Rectal smooth muscle tissue (tissue), 1 donor: Measurements from ENCODE around the gene C22orf31.

ENCODE experiments used
- H3K27ac ChIP-seq: one replicate; pipeline ENCODE4 v1.7.0; 2013; ENCODE audit warnings: low read depth, low read length, inconsistent platforms
- H3K27me3 ChIP-seq: one replicate; pipeline ENCODE4 v1.7.0; 2013; ENCODE audit warnings: low read length; ENCODE audit not compliant: control insufficient read depth, insufficient read depth
- H3K36me3 ChIP-seq: one replicate; pipeline ENCODE4 v1.7.0; 2013; ENCODE audit warnings: low read length; ENCODE audit not compliant: control insufficient read depth, insufficient read depth
- H3K4me1 ChIP-seq: one replicate; pipeline ENCODE4 v1.7.0; 2013; ENCODE audit warnings: low read length; ENCODE audit not compliant: control insufficient read depth, insufficient read depth
- H3K4me3 ChIP-seq: one replicate; pipeline ENCODE4 v1.7.0; 2013; ENCODE audit warnings: low read length
- H3K9ac ChIP-seq: one replicate; pipeline ENCODE4 v1.7.0; 2013; ENCODE audit warnings: low read length

Gene C22orf31

GRCh38 chr22:29012101-29012433 is 49.6 kb downstream of the C22orf31 start:
- Histone ChIP-seq H3K4me3 (no peak overlapping the region), H3K4me1 (no peaks in the 10 kb centered on the region), H3K9ac (no peak overlapping the region), H3K36me3 (no peaks in the 10 kb centered on the region), H3K27ac (no peak overlapping the region), H3K27me3 (no peaks in the 10 kb centered on the region)

- H3K36me3 ChIP-seq: no peaks in the 10 kb centered on the region
- no peak overlapping the region for H3K27ac ChIP-seq
- H3K9ac ChIP-seq: no peak overlapping the region
- no peak overlapping the region for H3K4me3 ChIP-seq
- H3K27me3 ChIP-seq: no peaks in the 10 kb centered on the region
- no peaks in the 10 kb centered on the region for H3K4me1 ChIP-seq
Measured at GRCh38 chr22:29011240-29012100, 50.2 kb downstream of the C22orf31 start.

GRCh38 chr22:29009148-29009547 is 52.5 kb downstream of the C22orf31 start:
- H3K4me3 ChIP-seq: no peak overlapping the region
- H3K4me1 ChIP-seq: no peaks in the 10 kb centered on the region
- H3K27ac ChIP-seq: no peak overlapping the region
- no peak overlapping the region for H3K9ac ChIP-seq
- no peaks in the 10 kb centered on the region for H3K27me3 ChIP-seq
- H3K36me3 ChIP-seq: no peaks in the 10 kb centered on the region
